NK-92 (cell line): ENCODE measurements around the gene KRT14.
"Not testable (repeated sequence)": the region's sequence is repeated elsewhere in the genome, so short reads cannot be mapped to it uniquely, and the experiment has no call there.

Experiments used
- DNase-seq: peaks from one replicate; lab custom pipeline; 2025; ENCODE audit not compliant: unreplicated experiment; lab: John Stamatoyannopoulos, UW

KRT14 gene

GRCh38 chr17:41623184-41623861 is 36.6 kb upstream of the KRT14 start:
- not testable (repeated sequence) for DNase-seq

GRCh38 chr17:41622340-41623183 is 35.9 kb upstream of the KRT14 start:
- not testable (repeated sequence) for DNase-seq

DNA sequence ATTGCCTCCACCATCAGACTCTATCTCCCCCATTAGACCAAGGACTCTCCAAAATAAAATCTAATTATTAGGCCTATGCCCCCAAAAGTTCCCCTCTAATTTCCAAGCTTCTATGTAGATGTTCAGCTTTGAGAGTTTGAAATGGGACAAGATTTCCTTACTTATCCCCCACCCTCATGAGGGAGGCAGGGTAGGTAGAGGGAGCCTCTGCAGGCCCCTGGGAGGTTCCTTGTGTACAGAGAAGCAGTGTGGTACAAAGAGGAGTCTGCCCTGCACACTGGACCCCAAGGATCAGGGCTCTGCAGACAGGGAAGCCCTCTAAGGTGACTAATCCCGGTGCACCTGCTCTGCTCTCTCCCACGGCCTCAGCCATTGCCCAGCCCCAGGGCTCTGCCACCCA is 35.2 kb upstream of the KRT14 start:
- no peak for DNase-seq

DNA sequence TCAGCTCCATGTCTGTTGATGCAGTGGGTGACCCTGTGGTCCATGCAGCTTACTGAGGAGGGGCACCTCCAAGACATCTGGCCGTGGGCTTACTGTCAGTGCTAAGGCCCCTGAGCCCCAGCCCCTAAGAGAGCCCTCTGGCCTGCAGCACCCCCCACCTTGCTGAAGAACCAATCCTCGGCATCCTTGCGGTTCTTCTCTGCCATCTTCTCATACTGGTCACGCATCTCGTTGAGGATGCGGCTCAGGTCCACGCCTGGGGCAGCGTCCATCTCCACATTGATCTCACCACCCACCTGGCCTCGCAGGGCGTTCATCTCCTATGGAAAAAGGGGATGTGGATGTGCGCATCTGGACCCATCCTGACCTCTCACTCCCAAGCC is 34.7 kb upstream of the KRT14 start:
- not testable (repeated sequence) for DNase-seq

- DNase-seq: no peak
Measured at GRCh38 chr17:41620583-41621434, 34.1 kb upstream of the KRT14 start.

DNA sequence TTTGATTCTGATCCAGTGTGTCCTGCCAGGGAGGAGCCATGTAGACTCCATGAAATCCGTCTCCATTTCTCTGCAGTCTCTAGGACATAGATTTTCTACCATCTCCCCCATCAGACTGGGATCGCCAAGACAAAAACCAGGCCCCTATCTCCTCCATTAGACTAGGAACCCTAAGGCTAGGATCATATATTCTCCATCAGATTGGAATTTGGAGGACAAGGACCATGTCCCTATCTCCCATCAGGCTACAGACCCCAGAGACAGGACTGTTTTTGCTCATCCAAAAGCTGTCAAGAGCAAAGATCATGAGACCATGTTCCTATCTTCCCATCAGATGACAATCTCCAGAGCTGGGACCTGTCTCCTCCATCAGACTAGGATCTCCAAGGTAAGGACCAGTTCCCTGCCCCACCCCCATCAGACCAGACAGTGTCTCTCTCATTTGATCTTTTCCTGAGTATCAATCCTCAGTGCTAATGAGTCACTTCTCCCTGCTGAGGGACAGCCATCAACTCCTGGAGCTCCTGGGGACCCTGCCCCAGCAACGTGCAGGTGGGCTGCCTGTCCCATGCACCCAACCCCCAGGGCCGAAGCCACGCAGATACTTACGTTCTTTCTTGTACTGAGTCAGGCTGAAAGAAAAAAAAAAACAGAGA is 33.4 kb upstream of the KRT14 start:
- DNase-seq: not testable (repeated sequence)

DNA sequence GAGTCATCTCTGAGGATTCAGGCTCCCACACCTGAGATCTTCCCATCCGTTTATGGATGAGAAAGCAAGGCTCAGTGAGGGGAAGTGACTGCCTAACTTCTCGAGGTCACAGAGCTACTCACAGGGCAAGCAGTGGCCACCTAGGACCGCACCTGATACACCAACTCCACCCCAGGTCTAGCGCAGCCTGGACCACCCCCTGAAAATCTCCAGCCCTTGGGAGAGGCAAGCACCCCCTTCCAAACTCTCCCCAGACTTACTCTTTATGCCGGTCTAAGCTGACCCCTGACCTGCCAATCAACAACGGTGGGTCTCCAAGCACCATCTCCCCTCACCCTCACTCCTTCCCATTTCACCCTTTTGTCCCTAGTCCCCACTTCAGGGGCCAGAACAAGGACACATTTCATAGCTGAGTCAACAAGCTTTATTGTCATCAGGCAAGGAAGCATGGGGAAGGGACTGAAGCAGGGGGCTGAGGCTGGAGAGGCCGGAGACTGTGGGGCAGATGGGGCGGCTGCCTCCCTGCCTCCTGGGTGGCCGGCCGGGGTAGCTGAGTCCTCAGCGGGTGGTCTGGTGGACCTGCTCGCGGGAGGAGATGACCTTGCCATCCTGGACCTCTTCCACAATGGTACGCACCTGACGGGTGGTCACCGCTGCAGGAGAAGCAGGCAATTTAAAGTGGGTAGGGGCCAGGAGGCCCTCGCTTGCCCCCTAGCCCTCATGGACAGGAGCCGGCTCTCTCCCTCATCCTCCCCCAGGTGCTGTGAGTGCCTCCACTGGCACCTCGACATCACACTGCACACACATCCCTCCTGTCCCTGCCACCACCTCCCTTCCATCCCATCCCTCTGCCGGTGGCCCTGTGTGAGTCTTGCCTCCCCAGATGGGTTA is 32.6 kb upstream of the KRT14 start:
- DNase-seq: no peak

DNA sequence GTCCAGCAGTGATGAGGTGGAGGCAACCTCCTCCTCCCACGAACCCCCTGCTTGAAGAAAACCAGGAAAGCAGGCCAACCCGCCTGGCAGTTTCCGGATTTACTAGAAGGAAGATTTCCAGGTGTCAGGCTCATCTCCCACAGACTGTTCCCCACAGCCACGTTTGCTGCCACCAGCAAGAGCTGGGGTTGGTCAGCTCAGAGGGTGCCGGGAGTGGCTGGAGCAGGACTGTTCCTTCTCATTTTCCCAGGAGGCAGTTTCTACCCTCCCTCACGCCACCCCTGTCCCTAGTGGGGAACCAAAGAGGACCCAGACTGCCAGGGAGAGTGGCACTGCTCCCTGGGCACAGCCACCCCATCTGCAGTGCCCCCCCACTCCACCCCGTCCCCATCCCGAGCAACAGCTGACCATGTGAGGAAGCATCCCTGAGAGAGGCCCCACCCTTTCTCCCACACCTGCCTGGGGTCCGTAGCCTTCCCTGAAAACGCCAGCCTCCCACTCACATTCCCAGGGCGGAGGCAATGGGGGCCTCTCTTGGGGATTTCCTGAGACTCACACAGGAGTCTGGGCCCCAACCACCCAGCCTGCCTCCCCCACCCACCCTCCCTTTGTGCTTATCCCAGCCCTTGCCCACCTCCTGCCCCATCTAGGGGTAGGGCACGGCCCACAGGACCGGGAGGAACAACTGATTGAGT is 31.8 kb upstream of the KRT14 start:
- DNase-seq: no peak

- no peak for DNase-seq
Measured at GRCh38 chr17:41617698-41618097, 31.0 kb upstream of the KRT14 start.

DNA sequence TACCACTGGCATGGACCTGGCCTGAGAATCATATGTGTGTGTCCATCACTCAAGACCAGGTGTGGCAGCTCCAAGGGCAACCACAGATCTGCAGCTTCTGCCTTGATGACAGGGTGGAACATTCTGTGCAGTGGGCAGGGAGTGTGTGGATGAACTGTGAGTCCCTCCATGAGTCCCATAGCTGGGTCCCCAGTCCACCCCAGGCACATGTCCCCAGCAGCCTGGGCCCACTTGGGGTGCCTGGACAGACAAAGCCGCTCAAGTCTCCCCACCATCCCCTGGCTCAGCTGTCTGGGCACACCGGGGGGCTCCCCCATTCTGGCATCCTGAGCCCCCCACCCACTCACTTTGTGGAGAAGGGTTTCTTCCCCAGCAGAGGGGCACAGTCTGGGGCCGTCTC is 30.4 kb upstream of the KRT14 start:
- DNase-seq: no peak

GRCh38 chr17:41616486-41616885 is 29.8 kb upstream of the KRT14 start:
- DNase-seq: not testable (repeated sequence)

- no peak for DNase-seq
Measured at GRCh38 chr17:41615454-41615853, 28.8 kb upstream of the KRT14 start.

DNA sequence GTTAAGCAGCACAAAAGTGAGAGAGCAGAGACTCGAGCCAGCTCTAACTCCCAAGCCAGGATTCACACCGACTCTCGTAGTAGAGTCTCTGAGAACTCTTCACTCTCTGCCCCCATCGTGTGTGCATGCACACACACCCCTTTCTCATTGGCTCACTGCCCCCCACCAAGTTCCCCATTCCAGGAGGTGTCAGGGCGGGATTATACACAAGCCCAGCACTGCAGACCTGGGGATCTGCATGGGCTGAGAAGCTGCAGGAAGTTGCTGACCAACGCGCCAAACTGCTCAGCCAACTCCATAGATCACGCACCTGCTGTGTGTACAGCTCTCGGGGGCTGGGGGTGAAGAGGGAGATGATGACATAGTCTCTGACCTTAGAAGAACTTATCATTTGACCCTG is 28.1 kb upstream of the KRT14 start:
- DNase-seq: not testable (repeated sequence)

GRCh38 chr17:41614098-41614497 is 27.4 kb upstream of the KRT14 start:
- no peak for DNase-seq

GRCh38 chr17:41613277-41614082 is 26.8 kb upstream of the KRT14 start:
- DNase-seq: no peak

- not testable (repeated sequence) for DNase-seq
Measured at GRCh38 chr17:41612376-41613160, 25.9 kb upstream of the KRT14 start, which contains the start of gene KRT16. TSS of gene KRT16 (minus strand) at chr17:41612767. CDS start at chr17:41612688, 79 bp downstream.

DNA sequence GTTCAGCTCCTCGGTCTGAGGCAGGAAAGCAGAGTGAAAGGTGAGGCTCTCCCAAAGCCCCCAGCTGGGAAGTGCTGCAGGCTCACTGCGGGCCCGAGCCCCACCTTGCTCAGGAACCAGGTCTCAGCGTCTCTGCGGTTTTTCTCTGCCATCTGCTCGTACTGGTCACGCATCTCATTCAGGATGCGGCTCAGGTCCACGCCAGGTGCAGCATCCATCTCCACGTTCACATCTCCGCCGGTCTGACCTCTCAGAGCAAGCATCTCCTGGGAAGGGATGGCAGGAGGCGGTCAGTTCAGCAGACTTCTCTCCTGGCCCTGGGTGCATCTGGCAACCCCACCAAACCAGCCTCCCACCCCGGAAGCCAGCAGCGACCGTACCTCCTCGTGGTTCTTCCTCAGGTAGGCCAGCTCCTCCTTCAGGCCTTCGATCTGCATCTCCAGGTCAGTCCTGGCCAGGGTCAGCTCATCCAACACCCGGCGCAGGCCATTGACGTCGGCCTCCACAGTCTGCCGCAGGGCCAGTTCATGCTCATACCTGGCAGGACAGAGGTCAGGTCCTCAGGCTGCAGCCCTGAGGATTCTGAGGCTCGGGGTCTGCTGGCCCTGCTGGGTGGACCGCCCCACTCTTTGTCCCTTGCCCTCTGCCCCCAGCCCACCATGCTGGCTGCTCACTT is 24.4 kb upstream of the KRT14 start:
- DNase-seq: no peak
